ENCODE data around the gene LPAR6.

The LPAR6 gene

GRCh38 chr13:48377857-48378256, 35.1 kb downstream of the LPAR6 start:
- no peak for DNase-seq (ENCODE audit: low read depth in 1 of 2, low spot score in 1 of 2)

GRCh38 chr13:48370815-48371214, 42.1 kb downstream of the LPAR6 start:
- DNase-seq (ENCODE audit: low read depth in 1 of 2, low spot score in 1 of 2) = no peak

- DNase-seq (ENCODE audit: low read depth in 1 of 2, low spot score in 1 of 2) = no peak
These were observed 42.9 kb downstream of the LPAR6 start for GRCh38 chr13:48369988-48370387.
